Fibroblast of skin of left quadriceps (primary cell): ENCODE measurements around the gene SECTM1.
"Not testable (repeated sequence)": the region's sequence is repeated elsewhere in the genome, so short reads cannot be mapped to it uniquely, and the experiment has no call there.

ENCODE experiments used
- DNase-seq, 2 experiments: peaks; one replicate each; pipeline ENCODE4 v3.0.0-alpha.2; 2013; ENCODE audit warnings: low read depth in 2 of 2

Gene SECTM1

GRCh38 chr17:82347994-82348393, 14.4 kb upstream of the SECTM1 start:
- DNase-seq: not testable (repeated sequence)

DNA sequence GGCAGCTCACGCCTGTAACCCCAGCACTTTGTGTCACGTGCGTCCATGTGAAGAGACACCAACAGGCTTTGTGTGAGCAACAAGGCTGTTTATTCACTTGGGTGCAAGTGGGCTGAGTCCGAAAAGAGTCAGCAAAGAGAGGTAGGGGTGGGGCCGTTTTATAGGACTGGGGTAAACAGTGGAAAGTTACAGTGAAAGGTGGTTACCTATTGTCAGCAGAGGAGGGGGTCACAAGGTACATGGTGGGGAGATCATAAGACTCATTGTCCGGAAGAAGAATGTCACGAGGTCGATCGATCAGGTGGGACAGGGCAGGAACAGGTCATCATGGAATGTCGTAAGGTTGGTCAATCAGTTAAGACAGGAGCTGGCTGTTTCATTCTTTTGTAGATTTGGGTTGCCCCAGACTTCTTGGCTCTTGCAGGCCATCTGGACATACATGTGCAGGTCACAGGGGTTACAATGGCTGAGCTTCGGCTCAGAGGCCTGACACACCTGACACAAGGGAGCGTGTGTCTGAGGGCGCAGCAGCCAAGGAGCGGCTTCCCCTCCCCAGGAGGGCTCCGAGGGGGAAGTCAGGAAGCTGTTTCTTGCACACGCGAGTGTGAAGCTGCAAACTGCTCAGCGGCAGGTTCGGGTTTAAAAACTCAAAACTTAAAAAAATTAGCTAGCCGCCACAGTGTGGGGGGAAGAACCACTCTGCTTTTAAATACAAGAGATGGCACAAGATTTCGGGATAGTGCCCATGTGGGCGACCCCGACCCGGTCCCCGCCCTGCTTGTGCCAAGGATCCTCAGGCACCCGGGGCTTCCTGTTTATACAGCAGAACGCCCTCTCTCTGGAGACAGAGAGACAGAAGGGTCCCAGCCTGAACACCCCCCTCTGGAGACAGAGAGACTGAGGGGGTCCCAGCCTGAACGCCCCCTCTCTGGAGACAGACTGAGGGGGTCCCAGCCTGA, 13.1 kb upstream of the SECTM1 start:
- DNase-seq: no peak

GRCh38 chr17:82345151-82345976, 11.8 kb upstream of the SECTM1 start:
- DNase-seq: no peak

GRCh38 chr17:82344175-82344907, 10.8 kb upstream of the SECTM1 start:
- no peak for DNase-seq

DNA sequence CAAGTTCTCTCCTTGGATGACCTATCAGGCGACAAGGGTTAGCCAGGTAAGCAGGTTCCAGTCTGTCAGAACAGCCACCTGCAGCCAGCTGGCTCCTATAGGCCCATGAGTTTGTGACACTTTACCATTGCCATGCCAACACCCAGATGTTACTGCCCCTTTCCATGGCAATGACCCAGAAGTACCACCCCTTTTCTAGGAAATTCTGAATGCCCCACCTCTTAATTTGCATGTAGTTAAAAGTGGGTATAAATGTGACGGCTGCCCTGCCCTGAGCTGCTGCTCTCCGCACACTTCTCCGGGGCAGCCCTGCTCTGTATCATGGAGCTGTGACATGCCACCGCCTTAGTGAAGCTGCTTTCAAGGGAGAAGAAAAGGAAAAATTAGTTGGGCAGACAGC, 10.0 kb upstream of the SECTM1 start:
- no peak for DNase-seq

- no peak for DNase-seq
Measured at GRCh38 chr17:82342361-82343079, 9.0 kb upstream of the SECTM1 start.

- DNase-seq: no peak
Measured at GRCh38 chr17:82339634-82340580, 6.3 kb upstream of the SECTM1 start.

- DNase-seq: peak; percentile 54 to 57
Measured at GRCh38 chr17:82338858-82339633, 5.5 kb upstream of the SECTM1 start.

DNA sequence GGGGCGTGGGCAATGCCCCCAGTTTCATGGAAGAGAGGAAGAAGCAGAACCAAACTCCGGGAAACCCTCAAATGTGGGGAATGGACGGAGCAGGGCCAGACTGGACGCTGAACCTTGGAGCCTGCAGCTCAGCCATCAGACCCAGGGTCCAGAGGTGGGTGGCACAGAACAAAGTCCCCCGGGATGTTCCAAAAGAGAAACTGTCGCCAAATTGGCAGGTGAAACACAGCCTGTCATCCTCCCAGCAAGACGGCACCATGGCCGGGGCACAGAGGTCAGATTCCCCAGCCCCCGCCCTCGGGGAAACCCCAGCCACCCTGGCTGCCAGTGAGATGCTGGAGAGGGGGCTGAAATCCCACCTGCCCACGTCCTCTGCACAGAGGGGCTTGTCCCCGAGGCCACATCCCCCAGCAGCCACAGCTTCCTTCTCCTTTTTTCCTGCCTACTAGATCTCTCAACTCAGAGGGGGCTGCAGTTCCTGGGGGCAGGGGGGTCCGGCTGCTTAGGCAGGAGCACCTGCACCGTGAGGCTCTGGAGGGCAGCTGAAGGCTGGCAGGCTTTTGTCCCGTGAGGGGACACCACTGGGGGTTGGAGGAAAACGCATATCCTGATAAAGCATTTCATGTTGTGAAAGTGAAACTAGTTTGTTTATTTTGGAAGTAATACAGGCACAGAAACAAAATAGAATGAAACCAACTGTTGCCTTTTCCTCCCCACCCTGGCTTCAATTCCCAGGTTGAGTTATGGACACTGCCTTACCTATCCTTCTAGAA, 1.2 kb upstream of the SECTM1 start:
- DNase-seq: no peak

DNA sequence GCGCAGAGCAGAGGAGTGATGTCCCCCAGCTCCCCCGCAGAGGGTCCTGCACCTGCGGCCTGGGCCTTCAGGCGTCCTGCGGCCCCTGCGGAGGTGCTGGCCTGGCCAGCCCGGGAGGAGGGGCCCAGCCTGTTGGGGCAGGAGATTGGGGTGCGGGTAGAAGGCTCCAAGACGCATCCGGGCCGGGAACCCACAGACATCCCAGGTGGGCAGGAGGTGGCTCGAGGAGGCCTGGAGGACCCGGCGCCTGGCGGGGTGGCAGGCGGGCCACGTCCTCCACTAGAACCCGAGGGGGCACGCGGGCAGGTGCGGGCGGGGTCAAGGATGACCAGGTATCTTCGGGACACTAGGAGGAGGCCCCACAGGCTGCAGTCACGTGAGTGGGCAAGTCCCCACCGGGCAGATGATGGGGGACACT, 647 bp upstream of the SECTM1 start:
- DNase-seq: no peak

DNA sequence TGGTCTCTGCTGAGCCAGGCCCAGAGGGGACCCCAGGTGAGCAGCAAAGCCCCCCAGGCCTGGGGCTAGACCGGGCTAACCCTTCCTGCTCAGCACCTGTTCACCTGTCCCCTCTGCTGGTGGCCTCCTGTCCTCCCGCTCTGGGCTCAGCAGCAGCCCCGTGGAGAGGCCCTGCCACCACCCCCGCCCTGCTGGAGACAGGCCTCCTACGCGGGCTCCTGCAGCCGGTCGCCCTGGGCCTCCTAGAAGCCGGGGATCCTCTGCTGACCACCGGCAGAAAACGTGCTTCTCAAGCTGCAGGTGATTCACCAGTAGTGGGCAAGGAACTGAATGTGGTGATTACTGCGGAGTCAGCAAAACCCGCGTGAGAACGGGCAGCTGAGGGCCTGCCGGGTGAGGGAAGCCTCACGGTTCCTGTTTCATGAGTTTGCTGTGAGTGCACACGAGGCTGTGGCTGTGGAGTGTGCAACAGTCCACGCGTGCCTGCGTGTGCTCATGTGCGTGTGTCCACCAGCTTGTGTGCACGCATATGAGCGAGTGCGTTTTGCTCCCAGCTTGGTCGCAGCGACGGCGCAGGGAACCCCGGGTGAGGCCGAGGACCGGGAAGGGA, 792 bp downstream of the SECTM1 start:
- no peak for DNase-seq

DNA sequence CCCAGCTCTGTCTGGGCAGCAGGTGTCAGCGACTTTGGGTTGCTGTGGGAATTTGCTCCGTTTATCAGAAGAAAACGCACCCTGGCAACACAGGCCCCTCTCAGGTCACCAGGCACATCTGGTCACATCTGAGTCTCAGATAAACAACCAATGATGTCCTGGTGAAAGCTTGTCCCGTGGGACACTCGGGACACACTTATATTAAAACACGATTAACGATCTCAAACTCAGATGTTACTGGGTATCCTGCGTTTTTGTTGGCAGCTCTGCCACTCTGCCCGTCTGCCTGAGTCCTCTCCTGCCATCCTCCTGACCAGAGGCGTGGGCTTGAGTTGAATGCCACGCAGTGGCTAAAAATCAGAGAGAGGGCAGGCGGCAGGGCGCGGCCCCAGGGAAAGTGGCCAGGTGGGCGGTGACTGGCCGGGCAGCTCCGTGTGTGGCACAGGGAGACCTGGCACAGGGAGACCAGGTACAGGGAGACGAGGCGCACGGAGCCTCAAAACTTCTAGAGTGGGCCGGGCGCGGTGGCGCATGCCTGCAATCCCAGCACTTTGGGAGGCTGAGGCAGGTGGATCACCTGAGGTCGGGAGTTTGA, 2.1 kb downstream of the SECTM1 start:
- no peak for DNase-seq

- no peak for DNase-seq
Measured at GRCh38 chr17:82330322-82331239, 3.0 kb downstream of the SECTM1 start.

DNA sequence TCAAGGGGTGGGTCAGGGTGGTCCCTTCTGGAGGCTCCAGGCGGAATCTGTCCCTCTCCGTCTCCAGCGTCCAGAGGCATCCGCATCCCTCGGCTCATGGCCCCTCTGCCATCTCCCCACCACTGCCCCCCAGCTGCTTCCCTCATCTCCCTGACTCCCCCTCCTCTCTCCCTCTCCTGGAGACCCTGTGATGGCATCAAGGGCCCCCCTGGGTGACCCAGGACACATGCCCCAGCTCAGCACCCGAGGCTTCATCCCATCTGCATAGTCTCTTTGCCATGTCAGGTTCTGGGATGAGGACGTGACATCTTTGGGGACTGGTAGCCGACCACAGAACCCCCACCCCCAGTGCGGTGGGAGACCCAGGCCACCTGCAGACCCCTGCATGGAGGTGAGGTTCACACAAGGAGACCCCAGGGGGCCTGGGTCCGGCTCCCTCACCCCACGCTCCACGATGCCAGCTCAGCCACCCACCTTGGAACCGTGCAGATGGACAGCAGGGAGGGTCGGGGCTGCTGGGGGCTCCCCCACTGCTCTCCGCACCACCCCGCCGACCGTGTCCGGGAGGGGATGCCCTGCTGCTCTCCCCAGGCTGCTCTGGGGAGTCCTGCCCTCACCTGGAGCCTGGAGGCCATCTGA, 3.8 kb downstream of the SECTM1 start:
- DNase-seq: no peak

- DNase-seq: no peak
Measured at GRCh38 chr17:82328994-82329507, 4.5 kb downstream of the SECTM1 start.
